ENCODE data around the gene THAP10.
"Not testable (repeated sequence)": the region's sequence is repeated elsewhere in the genome, so short reads cannot be mapped to it uniquely, and the experiment has no call there.

The THAP10 gene

GRCh38 chr15:70866982-70867641 lies 25.1 kb downstream of the THAP10 start:
- H3K9me3 ChIP-seq (ENCODE audit: control insufficient read depth, low read length), result no peaks in the 10 kb centered on the region
- H3K27me3 ChIP-seq (ENCODE audit: control insufficient read depth, insufficient read depth, low read length, poor library complexity, severe bottlenecking), result no peaks in the 10 kb centered on the region
- 90 to 93% methylated on average over 5 of the region's 5 CpGs for WGBS, 2 experiments
- no peak overlapping the region for H3K4me3 ChIP-seq (ENCODE audit: insufficient read depth, low read depth, low read length)
- no peak overlapping the region for H3K27ac ChIP-seq (ENCODE audit: insufficient read depth, low read depth, low read length, poor library complexity, severe bottlenecking)
- no peaks in the 10 kb centered on the region for H3K36me3 ChIP-seq (ENCODE audit: control insufficient read depth, insufficient read depth, low read length)
- H3K4me1 ChIP-seq (ENCODE audit: control insufficient read depth, insufficient read depth, low read length), result no peaks in the 10 kb centered on the region

- WGBS, 2 experiments, result 78 to 83% methylated on average over 4 of the region's 4 CpGs
- H3K27ac ChIP-seq (ENCODE audit: insufficient read depth, low read depth, low read length, poor library complexity, severe bottlenecking), result no peak overlapping the region
Measured at GRCh38 chr15:70863450-70864218, 28.6 kb downstream of the THAP10 start.

GRCh38 chr15:70859998-70860397 lies 32.2 kb downstream of the THAP10 start:
- WGBS, 2 experiments, result 87 to 90% methylated on average over 11 of the region's 11 CpGs
- Histone ChIP-seq H3K27ac (ENCODE audit: insufficient read depth, low read depth, low read length, poor library complexity, severe bottlenecking) (no peak overlapping the region), H3K4me1 (ENCODE audit: control insufficient read depth, insufficient read depth, low read length) (no peaks in the 10 kb centered on the region), H3K9me3 (ENCODE audit: control insufficient read depth, low read length) (no peaks in the 10 kb centered on the region), H3K4me3 (ENCODE audit: insufficient read depth, low read depth, low read length) (no peak overlapping the region), H3K36me3 (ENCODE audit: control insufficient read depth, insufficient read depth, low read length) (no peaks in the 10 kb centered on the region), H3K27me3 (ENCODE audit: control insufficient read depth, insufficient read depth, low read length, poor library complexity, severe bottlenecking) (peaks cover 10% of the 10 kb centered on the region)

More at GRCh38 chr15:70863450-70864218, 28.6 kb downstream of the THAP10 start:
- H3K4me3 ChIP-seq (ENCODE audit: insufficient read depth, low read depth, low read length), result no peak overlapping the region
- no peaks in the 10 kb centered on the region for H3K27me3 ChIP-seq (ENCODE audit: control insufficient read depth, insufficient read depth, low read length, poor library complexity, severe bottlenecking)
- H3K36me3 ChIP-seq (ENCODE audit: control insufficient read depth, insufficient read depth, low read length), result no peaks in the 10 kb centered on the region
- no peaks in the 10 kb centered on the region for H3K4me1 ChIP-seq (ENCODE audit: control insufficient read depth, insufficient read depth, low read length)
- no peaks in the 10 kb centered on the region for H3K9me3 ChIP-seq (ENCODE audit: control insufficient read depth, low read length)

- H3K27ac ChIP-seq (ENCODE audit: insufficient read depth, low read depth, low read length, poor library complexity, severe bottlenecking), result no peak overlapping the region
- H3K9me3 ChIP-seq (ENCODE audit: control insufficient read depth, low read length), result no peaks in the 10 kb centered on the region
- no peaks in the 10 kb centered on the region for H3K36me3 ChIP-seq (ENCODE audit: control insufficient read depth, insufficient read depth, low read length)
- WGBS, 2 experiments, result 94% methylated on average over 14 of the region's 14 CpGs
- H3K27me3 ChIP-seq (ENCODE audit: control insufficient read depth, insufficient read depth, low read length, poor library complexity, severe bottlenecking), result peaks cover 10% of the 10 kb centered on the region
- no peak overlapping the region for H3K4me3 ChIP-seq (ENCODE audit: insufficient read depth, low read depth, low read length)
- no peaks in the 10 kb centered on the region for H3K4me1 ChIP-seq (ENCODE audit: control insufficient read depth, insufficient read depth, low read length)
Measured at GRCh38 chr15:70859322-70859908, 32.8 kb downstream of the THAP10 start.

- WGBS, 2 experiments, result 93 to 95% methylated on average over 9 of the region's 9 CpGs
- H3K4me3 ChIP-seq (ENCODE audit: insufficient read depth, low read depth, low read length); H3K4me1 ChIP-seq (ENCODE audit: control insufficient read depth, insufficient read depth, low read length); H3K36me3 ChIP-seq (ENCODE audit: control insufficient read depth, insufficient read depth, low read length); H3K27ac ChIP-seq (ENCODE audit: insufficient read depth, low read depth, low read length, poor library complexity, severe bottlenecking); H3K9me3 ChIP-seq (ENCODE audit: control insufficient read depth, low read length): not testable (repeated sequence)
- H3K27me3 ChIP-seq (ENCODE audit: control insufficient read depth, insufficient read depth, low read length, poor library complexity, severe bottlenecking), result peaks cover 10% of the 10 kb centered on the region
Measured at GRCh38 chr15:70858614-70859321, 33.5 kb downstream of the THAP10 start.

- Histone ChIP-seq H3K4me1 (ENCODE audit: control insufficient read depth, insufficient read depth, low read length) (no peaks in the 10 kb centered on the region), H3K27me3 (ENCODE audit: control insufficient read depth, insufficient read depth, low read length, poor library complexity, severe bottlenecking) (peaks cover 10% of the 10 kb centered on the region), H3K9me3 (ENCODE audit: control insufficient read depth, low read length) (no peaks in the 10 kb centered on the region), H3K27ac (ENCODE audit: insufficient read depth, low read depth, low read length, poor library complexity, severe bottlenecking) (no peak overlapping the region), H3K4me3 (ENCODE audit: insufficient read depth, low read depth, low read length) (no peak overlapping the region), H3K36me3 (ENCODE audit: control insufficient read depth, insufficient read depth, low read length) (no peaks in the 10 kb centered on the region)
- WGBS, 2 experiments, result 91 to 93% methylated on average over 3 of the region's 3 CpGs
Measured at GRCh38 chr15:70857562-70858285, 34.5 kb downstream of the THAP10 start.

- Histone ChIP-seq H3K27ac (ENCODE audit: insufficient read depth, low read depth, low read length, poor library complexity, severe bottlenecking) (no peak overlapping the region), H3K4me1 (ENCODE audit: control insufficient read depth, insufficient read depth, low read length) (no peaks in the 10 kb centered on the region), H3K27me3 (ENCODE audit: control insufficient read depth, insufficient read depth, low read length, poor library complexity, severe bottlenecking) (peaks cover 14% of the 10 kb centered on the region), H3K4me3 (ENCODE audit: insufficient read depth, low read depth, low read length) (no peak overlapping the region), H3K9me3 (ENCODE audit: control insufficient read depth, low read length) (no peaks in the 10 kb centered on the region), H3K36me3 (ENCODE audit: control insufficient read depth, insufficient read depth, low read length) (no peaks in the 10 kb centered on the region)
- WGBS, 2 experiments, result 92 to 93% methylated on average over 5 of the region's 5 CpGs
Measured at GRCh38 chr15:70856884-70857561, 35.2 kb downstream of the THAP10 start.

- H3K36me3 ChIP-seq (ENCODE audit: control insufficient read depth, insufficient read depth, low read length), result no peaks in the 10 kb centered on the region
- peaks cover 14% of the 10 kb centered on the region for H3K27me3 ChIP-seq (ENCODE audit: control insufficient read depth, insufficient read depth, low read length, poor library complexity, severe bottlenecking)
- WGBS, 2 experiments, result 90 to 91% methylated on average over 6 to 7 of the region's 7 CpGs
- H3K4me1 ChIP-seq (ENCODE audit: control insufficient read depth, insufficient read depth, low read length), result no peaks in the 10 kb centered on the region
- no peak overlapping the region for H3K4me3 ChIP-seq (ENCODE audit: insufficient read depth, low read depth, low read length)
- H3K9me3 ChIP-seq (ENCODE audit: control insufficient read depth, low read length), result no peaks in the 10 kb centered on the region
- no peak overlapping the region for H3K27ac ChIP-seq (ENCODE audit: insufficient read depth, low read depth, low read length, poor library complexity, severe bottlenecking)
Measured at GRCh38 chr15:70856177-70856883, 35.9 kb downstream of the THAP10 start.

- Histone ChIP-seq H3K4me3 (ENCODE audit: insufficient read depth, low read depth, low read length) (no peak overlapping the region), H3K9me3 (ENCODE audit: control insufficient read depth, low read length) (no peaks in the 10 kb centered on the region), H3K27me3 (ENCODE audit: control insufficient read depth, insufficient read depth, low read length, poor library complexity, severe bottlenecking) (peaks cover 14% of the 10 kb centered on the region), H3K36me3 (ENCODE audit: control insufficient read depth, insufficient read depth, low read length) (no peaks in the 10 kb centered on the region), H3K4me1 (ENCODE audit: control insufficient read depth, insufficient read depth, low read length) (no peaks in the 10 kb centered on the region), H3K27ac (ENCODE audit: insufficient read depth, low read depth, low read length, poor library complexity, severe bottlenecking) (no peak overlapping the region)
- 86% methylated on average over 2 of the region's 2 CpGs for WGBS, 2 experiments
Measured at GRCh38 chr15:70855764-70856163, 36.5 kb downstream of the THAP10 start.
